WTC11 (cell line): ENCODE data around the gene TOM1L2.

Source experiments
- ATF6 ChIP-seq: sonication (generic); formaldehyde crosslinking; IDR thresholded peaks from 2 replicates; pipeline ENCODE4 v1.8.1; 2023; ENCODE audit warnings: mild to moderate bottlenecking, missing genetic modification reagents
- ELF4 ChIP-seq: sonication (generic); formaldehyde crosslinking; IDR thresholded peaks from 2 replicates; pipeline ENCODE4 v1.8.1; 2022; ENCODE audit warnings: low read depth, mild to moderate bottlenecking, moderate library complexity, missing genetic modification reagents
- GABPB1 ChIP-seq: sonication (generic); formaldehyde crosslinking; IDR thresholded peaks from 2 replicates; pipeline ENCODE4 v1.8.1; 2023; ENCODE audit warnings: mild to moderate bottlenecking, missing genetic modification reagents
- JUN ChIP-seq: sonication (generic); formaldehyde crosslinking; IDR thresholded peaks from 2 replicates; pipeline ENCODE4 v1.8.0; 2023; ENCODE audit warnings: mild to moderate bottlenecking, missing genetic modification reagents
- NFE2L1 ChIP-seq: sonication (generic); formaldehyde crosslinking; IDR thresholded peaks from 2 replicates; pipeline ENCODE4 v1.8.1; 2023; ENCODE audit warnings: missing genetic modification reagents
- RELA ChIP-seq: sonication (generic); formaldehyde crosslinking; IDR thresholded peaks from 2 replicates; pipeline ENCODE4 v1.8.1; 2022; ENCODE audit warnings: missing genetic modification reagents, mild to moderate bottlenecking, borderline replicate concordance
- SP1 ChIP-seq: sonication (generic); formaldehyde crosslinking; conservative IDR thresholded peaks from 2 replicates; pipeline ENCODE4 v1.8.1; 2022; ENCODE audit warnings: missing genetic modification reagents
- TCF7 ChIP-seq: sonication (generic); formaldehyde crosslinking; IDR thresholded peaks from 2 replicates; pipeline ENCODE4 v1.8.0; 2022; ENCODE audit warnings: mild to moderate bottlenecking, low read depth, missing genetic modification reagents, moderate library complexity
- TEAD4 ChIP-seq: sonication (generic); formaldehyde crosslinking; IDR thresholded peaks from 2 replicates; pipeline ENCODE4 v1.8.0; 2022; ENCODE audit warnings: mild to moderate bottlenecking, missing genetic modification reagents
- TF ChIP-seq, protein P1 (sequence below): sonication (generic); formaldehyde crosslinking; IDR thresholded peaks from 2 replicates; pipeline ENCODE4 v1.8.0; 2023; ENCODE audit warnings: missing genetic modification reagents, mild to moderate bottlenecking, borderline replicate concordance
- TF ChIP-seq, protein P2 (sequence below): fragments of 200-600 bp; IDR thresholded peaks from 2 replicates; pipeline ENCODE4 v1.8.0; 2022; ENCODE audit warnings: antibody characterized with exemption
- TF ChIP-seq, protein P3 (sequence below): sonication (generic); formaldehyde crosslinking; IDR thresholded peaks from 2 replicates; pipeline ENCODE4 v1.8.0; 2022; ENCODE audit warnings: mild to moderate bottlenecking, missing genetic modification reagents
- TF ChIP-seq, protein P4 (sequence below): sonication (generic); formaldehyde crosslinking; IDR thresholded peaks from 2 replicates; pipeline ENCODE4 v1.8.0; 2022; ENCODE audit warnings: mild to moderate bottlenecking, missing genetic modification reagents
- TF ChIP-seq, protein P5 (sequence below): sonication (generic); formaldehyde crosslinking; IDR thresholded peaks from 2 replicates; pipeline ENCODE4 v1.8.1; 2022; ENCODE audit warnings: missing genetic modification reagents, borderline replicate concordance

DNA sequence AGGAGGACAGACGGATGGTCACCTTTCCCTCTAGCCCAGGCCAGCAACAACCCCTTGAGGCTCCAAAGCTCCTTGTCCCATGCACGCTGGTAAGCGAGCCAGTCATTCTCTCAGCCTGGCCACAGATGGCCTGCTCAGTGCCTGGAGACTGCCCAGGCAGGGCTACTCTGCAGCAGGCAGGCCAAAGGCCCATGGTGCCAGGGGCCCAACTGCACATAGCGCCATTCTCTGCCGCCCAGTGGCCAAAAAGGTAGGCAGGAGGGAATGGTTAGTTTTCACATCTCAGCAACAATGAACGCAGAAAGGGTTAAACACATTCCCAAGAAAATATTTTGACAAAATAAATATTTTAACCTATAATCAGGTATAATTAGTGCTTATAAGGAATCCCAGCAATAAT, 127.7 kb downstream of the TOM1L2 start:
- TF ChIP-seq TEAD4 (CRISPR knock-in tag) (no peak), NFE2L1 (no peak), TCF7 (no peak), JUN (CRISPR knock-in tag) (no peak), RELA (CRISPR knock-in tag) (no peak), ATF6 (CRISPR knock-in tag) (no peak), GABPB1 (CRISPR knock-in tag) (no peak), ELF4 (CRISPR knock-in tag) (no peak), SP1 (CRISPR knock-in tag) (no peak)
- TF ChIP-seq, protein P1, sequence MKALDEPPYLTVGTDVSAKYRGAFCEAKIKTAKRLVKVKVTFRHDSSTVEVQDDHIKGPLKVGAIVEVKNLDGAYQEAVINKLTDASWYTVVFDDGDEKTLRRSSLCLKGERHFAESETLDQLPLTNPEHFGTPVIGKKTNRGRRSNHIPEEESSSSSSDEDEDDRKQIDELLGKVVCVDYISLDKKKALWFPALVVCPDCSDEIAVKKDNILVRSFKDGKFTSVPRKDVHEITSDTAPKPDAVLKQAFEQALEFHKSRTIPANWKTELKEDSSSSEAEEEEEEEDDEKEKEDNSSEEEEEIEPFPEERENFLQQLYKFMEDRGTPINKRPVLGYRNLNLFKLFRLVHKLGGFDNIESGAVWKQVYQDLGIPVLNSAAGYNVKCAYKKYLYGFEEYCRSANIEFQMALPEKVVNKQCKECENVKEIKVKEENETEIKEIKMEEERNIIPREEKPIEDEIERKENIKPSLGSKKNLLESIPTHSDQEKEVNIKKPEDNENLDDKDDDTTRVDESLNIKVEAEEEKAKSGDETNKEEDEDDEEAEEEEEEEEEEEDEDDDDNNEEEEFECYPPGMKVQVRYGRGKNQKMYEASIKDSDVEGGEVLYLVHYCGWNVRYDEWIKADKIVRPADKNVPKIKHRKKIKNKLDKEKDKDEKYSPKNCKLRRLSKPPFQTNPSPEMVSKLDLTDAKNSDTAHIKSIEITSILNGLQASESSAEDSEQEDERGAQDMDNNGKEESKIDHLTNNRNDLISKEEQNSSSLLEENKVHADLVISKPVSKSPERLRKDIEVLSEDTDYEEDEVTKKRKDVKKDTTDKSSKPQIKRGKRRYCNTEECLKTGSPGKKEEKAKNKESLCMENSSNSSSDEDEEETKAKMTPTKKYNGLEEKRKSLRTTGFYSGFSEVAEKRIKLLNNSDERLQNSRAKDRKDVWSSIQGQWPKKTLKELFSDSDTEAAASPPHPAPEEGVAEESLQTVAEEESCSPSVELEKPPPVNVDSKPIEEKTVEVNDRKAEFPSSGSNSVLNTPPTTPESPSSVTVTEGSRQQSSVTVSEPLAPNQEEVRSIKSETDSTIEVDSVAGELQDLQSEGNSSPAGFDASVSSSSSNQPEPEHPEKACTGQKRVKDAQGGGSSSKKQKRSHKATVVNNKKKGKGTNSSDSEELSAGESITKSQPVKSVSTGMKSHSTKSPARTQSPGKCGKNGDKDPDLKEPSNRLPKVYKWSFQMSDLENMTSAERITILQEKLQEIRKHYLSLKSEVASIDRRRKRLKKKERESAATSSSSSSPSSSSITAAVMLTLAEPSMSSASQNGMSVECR (CRISPR knock-in tag): no peak
- TF ChIP-seq, protein P2, sequence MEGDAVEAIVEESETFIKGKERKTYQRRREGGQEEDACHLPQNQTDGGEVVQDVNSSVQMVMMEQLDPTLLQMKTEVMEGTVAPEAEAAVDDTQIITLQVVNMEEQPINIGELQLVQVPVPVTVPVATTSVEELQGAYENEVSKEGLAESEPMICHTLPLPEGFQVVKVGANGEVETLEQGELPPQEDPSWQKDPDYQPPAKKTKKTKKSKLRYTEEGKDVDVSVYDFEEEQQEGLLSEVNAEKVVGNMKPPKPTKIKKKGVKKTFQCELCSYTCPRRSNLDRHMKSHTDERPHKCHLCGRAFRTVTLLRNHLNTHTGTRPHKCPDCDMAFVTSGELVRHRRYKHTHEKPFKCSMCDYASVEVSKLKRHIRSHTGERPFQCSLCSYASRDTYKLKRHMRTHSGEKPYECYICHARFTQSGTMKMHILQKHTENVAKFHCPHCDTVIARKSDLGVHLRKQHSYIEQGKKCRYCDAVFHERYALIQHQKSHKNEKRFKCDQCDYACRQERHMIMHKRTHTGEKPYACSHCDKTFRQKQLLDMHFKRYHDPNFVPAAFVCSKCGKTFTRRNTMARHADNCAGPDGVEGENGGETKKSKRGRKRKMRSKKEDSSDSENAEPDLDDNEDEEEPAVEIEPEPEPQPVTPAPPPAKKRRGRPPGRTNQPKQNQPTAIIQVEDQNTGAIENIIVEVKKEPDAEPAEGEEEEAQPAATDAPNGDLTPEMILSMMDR: no peak
- TF ChIP-seq, protein P3, sequence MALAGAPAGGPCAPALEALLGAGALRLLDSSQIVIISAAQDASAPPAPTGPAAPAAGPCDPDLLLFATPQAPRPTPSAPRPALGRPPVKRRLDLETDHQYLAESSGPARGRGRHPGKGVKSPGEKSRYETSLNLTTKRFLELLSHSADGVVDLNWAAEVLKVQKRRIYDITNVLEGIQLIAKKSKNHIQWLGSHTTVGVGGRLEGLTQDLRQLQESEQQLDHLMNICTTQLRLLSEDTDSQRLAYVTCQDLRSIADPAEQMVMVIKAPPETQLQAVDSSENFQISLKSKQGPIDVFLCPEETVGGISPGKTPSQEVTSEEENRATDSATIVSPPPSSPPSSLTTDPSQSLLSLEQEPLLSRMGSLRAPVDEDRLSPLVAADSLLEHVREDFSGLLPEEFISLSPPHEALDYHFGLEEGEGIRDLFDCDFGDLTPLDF (CRISPR knock-in tag): no peak
- TF ChIP-seq, protein P4, sequence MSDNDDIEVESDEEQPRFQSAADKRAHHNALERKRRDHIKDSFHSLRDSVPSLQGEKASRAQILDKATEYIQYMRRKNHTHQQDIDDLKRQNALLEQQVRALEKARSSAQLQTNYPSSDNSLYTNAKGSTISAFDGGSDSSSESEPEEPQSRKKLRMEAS (CRISPR knock-in tag): no peak
- TF ChIP-seq, protein P5, sequence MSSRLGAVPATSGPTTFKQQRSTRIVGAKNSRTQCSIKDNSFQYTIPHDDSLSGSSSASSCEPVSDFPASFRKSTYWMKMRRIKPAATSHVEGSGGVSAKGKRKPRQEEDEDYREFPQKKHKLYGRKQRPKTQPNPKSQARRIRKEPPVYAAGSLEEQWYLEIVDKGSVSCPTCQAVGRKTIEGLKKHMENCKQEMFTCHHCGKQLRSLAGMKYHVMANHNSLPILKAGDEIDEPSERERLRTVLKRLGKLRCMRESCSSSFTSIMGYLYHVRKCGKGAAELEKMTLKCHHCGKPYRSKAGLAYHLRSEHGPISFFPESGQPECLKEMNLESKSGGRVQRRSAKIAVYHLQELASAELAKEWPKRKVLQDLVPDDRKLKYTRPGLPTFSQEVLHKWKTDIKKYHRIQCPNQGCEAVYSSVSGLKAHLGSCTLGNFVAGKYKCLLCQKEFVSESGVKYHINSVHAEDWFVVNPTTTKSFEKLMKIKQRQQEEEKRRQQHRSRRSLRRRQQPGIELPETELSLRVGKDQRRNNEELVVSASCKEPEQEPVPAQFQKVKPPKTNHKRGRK (CRISPR knock-in tag): no peak
